ENCODE data around the gene MCU.

DNA sequence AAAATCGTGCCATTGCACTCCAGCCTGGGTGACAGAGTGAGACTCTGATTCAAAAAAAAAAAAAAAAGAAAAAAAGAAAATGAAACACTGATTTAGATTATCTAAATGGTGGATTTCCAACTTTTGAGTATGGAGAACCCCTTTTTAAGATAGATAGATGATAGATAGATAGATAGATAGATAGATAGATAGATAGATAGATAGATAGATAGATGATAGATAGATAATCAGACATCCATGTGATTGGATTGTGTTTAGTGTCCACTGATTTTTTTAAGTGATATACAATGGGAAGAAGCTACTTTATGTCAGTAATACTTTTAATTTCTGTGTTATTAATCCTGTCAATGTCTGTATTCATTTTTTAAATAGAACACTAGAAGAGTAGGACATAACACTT is 207.6 kb downstream of the MCU start:
- TF ChIP-seq, protein P1, sequence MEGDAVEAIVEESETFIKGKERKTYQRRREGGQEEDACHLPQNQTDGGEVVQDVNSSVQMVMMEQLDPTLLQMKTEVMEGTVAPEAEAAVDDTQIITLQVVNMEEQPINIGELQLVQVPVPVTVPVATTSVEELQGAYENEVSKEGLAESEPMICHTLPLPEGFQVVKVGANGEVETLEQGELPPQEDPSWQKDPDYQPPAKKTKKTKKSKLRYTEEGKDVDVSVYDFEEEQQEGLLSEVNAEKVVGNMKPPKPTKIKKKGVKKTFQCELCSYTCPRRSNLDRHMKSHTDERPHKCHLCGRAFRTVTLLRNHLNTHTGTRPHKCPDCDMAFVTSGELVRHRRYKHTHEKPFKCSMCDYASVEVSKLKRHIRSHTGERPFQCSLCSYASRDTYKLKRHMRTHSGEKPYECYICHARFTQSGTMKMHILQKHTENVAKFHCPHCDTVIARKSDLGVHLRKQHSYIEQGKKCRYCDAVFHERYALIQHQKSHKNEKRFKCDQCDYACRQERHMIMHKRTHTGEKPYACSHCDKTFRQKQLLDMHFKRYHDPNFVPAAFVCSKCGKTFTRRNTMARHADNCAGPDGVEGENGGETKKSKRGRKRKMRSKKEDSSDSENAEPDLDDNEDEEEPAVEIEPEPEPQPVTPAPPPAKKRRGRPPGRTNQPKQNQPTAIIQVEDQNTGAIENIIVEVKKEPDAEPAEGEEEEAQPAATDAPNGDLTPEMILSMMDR (IDR thresholded peaks at IDR 0.05; ENCODE audit: insufficient read depth, low read depth, low read length), result no peak
- no peak for TF ChIP-seq EZH2 (IDR thresholded peaks at IDR 0.05; ENCODE audit: insufficient read depth, low read length)
